Measurements from ENCODE around the gene UBAC2. TPM values are rescaled to one million over a fixed set of nuclear protein-coding genes. Genes with fewer than 3 reads are reported as not detected.

The UBAC2 gene
- total RNA-seq, 4 donors from 2014 or later = 43.5 to 59.6 (median 52.0) TPM

GRCh38 chr13:99426426-99426825, 225.8 kb downstream of the UBAC2 start:
- no peak for TF ChIP-seq EP300 (IDR thresholded peaks at IDR 0.05)
- TF ChIP-seq CTCF (IDR thresholded peaks at IDR 0.05) = no peak
- TF ChIP-seq POLR2A (IDR thresholded peaks at IDR 0.05) = no peak
- H3K4me1 ChIP-seq = peaks cover 0 to 8% (median 0%) of the 10 kb centered on the region in 4 donors
- no peak overlapping the region for H3K4me3 ChIP-seq
- H3K36me3 ChIP-seq = no peaks in the 10 kb centered on the region
- H3K27ac ChIP-seq = no peak overlapping the region
- H3K27me3 ChIP-seq = peaks cover 0 to 4% of the 10 kb centered on the region in 2 donors
- H3K9me3 ChIP-seq = no peaks in the 10 kb centered on the region
- no peak for DNase-seq (ENCODE audit: low spot score in 2 of 2)
- whole genome bisulfite sequencing, 2 donors = 79 to 80% methylated on average over 7 of the region's 7 CpGs

- TF ChIP-seq EP300 (IDR thresholded peaks at IDR 0.05) = no peak
- TF ChIP-seq POLR2A (IDR thresholded peaks at IDR 0.05) = no peak
- no peak for TF ChIP-seq CTCF (IDR thresholded peaks at IDR 0.05)
- H3K4me1 ChIP-seq = peaks cover 0 to 28% (median 8%) of the 10 kb centered on the region in 4 donors
- WGBS, 2 donors = 94% methylated on average over 10 of the region's 10 CpGs
- no peaks in the 10 kb centered on the region for H3K27me3 ChIP-seq
- no peak overlapping the region for H3K4me3 ChIP-seq
- H3K27ac ChIP-seq = no peak overlapping the region
- DNase-seq (ENCODE audit: low spot score in 2 of 2) = no peak
- H3K36me3 ChIP-seq = no peaks in the 10 kb centered on the region
- H3K9me3 ChIP-seq = no peaks in the 10 kb centered on the region
Observed at GRCh38 chr13:99429670-99430069, 229.0 kb downstream of the UBAC2 start.

GRCh38 chr13:99431927-99432608, 231.4 kb downstream of the UBAC2 start:
- Histone ChIP-seq H3K9me3 (no peaks in the 10 kb centered on the region), H3K4me3 (peak overlapping the region in 2 of 4 donors; percentile 14 to 26), H3K27me3 (no peaks in the 10 kb centered on the region), H3K27ac (peak overlapping the region in 3 of 4 donors; percentile 38 to 64 (median 50)), H3K36me3 (no peaks in the 10 kb centered on the region), H3K4me1 (peaks cover 0 to 22% (median 13%) of the 10 kb centered on the region in 4 donors)
- no peak for TF ChIP-seq POLR2A (IDR thresholded peaks at IDR 0.05)
- no peak for TF ChIP-seq EP300 (IDR thresholded peaks at IDR 0.05)
- TF ChIP-seq CTCF (IDR thresholded peaks at IDR 0.05) = no peak
- 63 to 72% methylated on average over 18 of the region's 18 CpGs for WGBS, 2 donors
- no peak for DNase-seq (ENCODE audit: low spot score in 2 of 2)

- no peaks in the 10 kb centered on the region for H3K27me3 ChIP-seq
- peak; percentile 57 to 69 for DNase-seq (ENCODE audit: low spot score in 2 of 2)
- no peaks in the 10 kb centered on the region for H3K9me3 ChIP-seq
- peak overlapping the region in 2 of 4 donors; percentile 14 to 26 for H3K4me3 ChIP-seq
- H3K36me3 ChIP-seq = no peaks in the 10 kb centered on the region
- H3K4me1 ChIP-seq = peaks cover 0 to 24% (median 14%) of the 10 kb centered on the region in 4 donors
- H3K27ac ChIP-seq = peak overlapping the region in 3 of 4 donors; percentile 38 to 64 (median 38)
- TF ChIP-seq POLR2A (IDR thresholded peaks at IDR 0.05) = no peak
- TF ChIP-seq EP300 (IDR thresholded peaks at IDR 0.05) = peak in 1 of 2 donors; percentile 60
- 16 to 26% methylated on average over 22 to 23 of the region's 23 CpGs for whole genome bisulfite sequencing, 2 donors
Observed at GRCh38 chr13:99432609-99433542, 232.2 kb downstream of the UBAC2 start.

- Histone ChIP-seq H3K27me3 (no peaks in the 10 kb centered on the region), H3K4me3 (no peak overlapping the region), H3K4me1 (peaks cover 0 to 24% (median 14%) of the 10 kb centered on the region in 4 donors), H3K27ac (peak overlapping the region in 2 of 4 donors; percentile 38 to 60), H3K9me3 (no peaks in the 10 kb centered on the region), H3K36me3 (no peaks in the 10 kb centered on the region)
- DNase-seq (ENCODE audit: low spot score in 2 of 2) = no peak
- WGBS, 2 donors = 97% methylated on average over 4 to 8 of the region's 8 CpGs
- TF ChIP-seq CTCF (IDR thresholded peaks at IDR 0.05) = no peak
Observed at GRCh38 chr13:99433543-99434075, 233.0 kb downstream of the UBAC2 start.

Data from tibial nerve (tissue), 4 donors.